C4-2B (cell line): Measurements from ENCODE around the gene PEX19.

Experiments
- CTCF ChIP-seq: fragments of 450-650 bp; conservative IDR thresholded peaks from 2 replicates; pipeline ENCODE4 v1.5.1; 2017; ENCODE audit warnings: mild to moderate bottlenecking
- ZFX ChIP-seq: fragments of 450-650 bp; IDR thresholded peaks from 2 replicates; pipeline ENCODE4 v1.6.1; 2017

GRCh38 chr1:160243767-160244166 is 41.2 kb downstream of the PEX19 start:
- TF ChIP-seq CTCF (no peak), ZFX (no peak)
